Upper lobe of right lung (tissue), 1 donor: ENCODE results near the gene FOXP1. TPM values are rescaled to one million over a fixed set of nuclear protein-coding genes. Genes with fewer than 3 reads are reported as not detected.

ENCODE experiments used
- ATAC-seq: fragments of 200-7000 bp; cut with Tn5 transposase; one replicate; pipeline ENCODE4 v1.9.1; 2020; ENCODE audit warnings: mild to moderate bottlenecking, moderate library complexity
- DNase-seq: peaks from one replicate; pipeline ENCODE4 v3.0.0-alpha.2; 2020
- H3K27ac ChIP-seq: fragments of 200-600 bp; one replicate; pipeline ENCODE4 v1.8.0; 2022
- H3K27me3 ChIP-seq: fragments of 200-600 bp; one replicate; pipeline ENCODE4 v1.8.0; 2022; ENCODE audit warnings: mild to moderate bottlenecking
- H3K36me3 ChIP-seq: fragments of 200-600 bp; one replicate; pipeline ENCODE4 v1.8.0; 2022
- H3K4me1 ChIP-seq: fragments of 200-600 bp; one replicate; pipeline ENCODE4 v1.8.0; 2022
- H3K4me3 ChIP-seq: fragments of 200-600 bp; one replicate; pipeline ENCODE4 v1.8.0; 2022; ENCODE audit warnings: mild to moderate bottlenecking
- H3K9me3 ChIP-seq: fragments of 200-600 bp; one replicate; pipeline ENCODE4 v1.8.0; 2022
- intact Hi-C: fragments of 100-400 bp; cut with DNase I; formaldehyde crosslinking; loops from one replicate; pipeline ENCODE4 v1.11.0; 2022
- total RNA-seq: library from RNA; stranded (reverse); fragmentation: NEBNext Ultra II Directional; extraction: Animal tissue kit (Norgen Biotek cat#: 25700); gene quantifications from one replicate; pipeline ENCODE4 v1.2.1, GENCODE V29; 2021
- TF ChIP-seq, protein P1 (sequence below): fragments of 200-600 bp; IDR thresholded peaks from one replicate; pipeline ENCODE4 v1.8.0; 2022; ENCODE audit warnings: antibody characterized with exemption
- donor health status: DM: no; HTN: yes; CAD: no; lungs with severe emphysema.

The FOXP1 gene
- total RNA-seq, 1 donor from 2014 or later, result 140 TPM

GRCh38 chr3:71447197-71447596 is 136.3 kb downstream of the FOXP1 start:
- H3K4me3 ChIP-seq, result no peak overlapping the region
- H3K4me1 ChIP-seq, result peaks cover 54% of the 10 kb centered on the region
- H3K36me3 ChIP-seq, result no peaks in the 10 kb centered on the region
- no peaks in the 10 kb centered on the region for H3K27me3 ChIP-seq
- TF ChIP-seq, protein P1, sequence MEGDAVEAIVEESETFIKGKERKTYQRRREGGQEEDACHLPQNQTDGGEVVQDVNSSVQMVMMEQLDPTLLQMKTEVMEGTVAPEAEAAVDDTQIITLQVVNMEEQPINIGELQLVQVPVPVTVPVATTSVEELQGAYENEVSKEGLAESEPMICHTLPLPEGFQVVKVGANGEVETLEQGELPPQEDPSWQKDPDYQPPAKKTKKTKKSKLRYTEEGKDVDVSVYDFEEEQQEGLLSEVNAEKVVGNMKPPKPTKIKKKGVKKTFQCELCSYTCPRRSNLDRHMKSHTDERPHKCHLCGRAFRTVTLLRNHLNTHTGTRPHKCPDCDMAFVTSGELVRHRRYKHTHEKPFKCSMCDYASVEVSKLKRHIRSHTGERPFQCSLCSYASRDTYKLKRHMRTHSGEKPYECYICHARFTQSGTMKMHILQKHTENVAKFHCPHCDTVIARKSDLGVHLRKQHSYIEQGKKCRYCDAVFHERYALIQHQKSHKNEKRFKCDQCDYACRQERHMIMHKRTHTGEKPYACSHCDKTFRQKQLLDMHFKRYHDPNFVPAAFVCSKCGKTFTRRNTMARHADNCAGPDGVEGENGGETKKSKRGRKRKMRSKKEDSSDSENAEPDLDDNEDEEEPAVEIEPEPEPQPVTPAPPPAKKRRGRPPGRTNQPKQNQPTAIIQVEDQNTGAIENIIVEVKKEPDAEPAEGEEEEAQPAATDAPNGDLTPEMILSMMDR, result no peak
- no peak overlapping the region for H3K27ac ChIP-seq
- ATAC-seq, result no peak
- DNase-seq, result no peak
- H3K9me3 ChIP-seq, result no peaks in the 10 kb centered on the region
- intact Hi-C loops, result no loop called here

- DNase-seq (no peak), ATAC-seq (no peak)
- H3K4me1 ChIP-seq, result peaks cover 58% of the 10 kb centered on the region
- H3K27me3 ChIP-seq, result no peaks in the 10 kb centered on the region
- no peak overlapping the region for H3K4me3 ChIP-seq
- no peaks in the 10 kb centered on the region for H3K9me3 ChIP-seq
- TF ChIP-seq, protein P1, result no peak
- no peak overlapping the region for H3K27ac ChIP-seq
- H3K36me3 ChIP-seq, result no peaks in the 10 kb centered on the region
- intact Hi-C loops, result no loop called here
Observed at GRCh38 chr3:71446734-71447133, 136.8 kb downstream of the FOXP1 start.

GRCh38 chr3:71446260-71446659 is 137.3 kb downstream of the FOXP1 start:
- Histone ChIP-seq H3K36me3 (no peaks in the 10 kb centered on the region), H3K27me3 (no peaks in the 10 kb centered on the region), H3K4me1 (peaks cover 58% of the 10 kb centered on the region), H3K9me3 (no peaks in the 10 kb centered on the region), H3K27ac (peak overlapping the region; percentile 24), H3K4me3 (no peak overlapping the region)
- intact Hi-C loops, result no loop called here
- TF ChIP-seq, protein P1, result no peak
- no peak for ATAC-seq
- DNase-seq, result no peak

- Histone ChIP-seq H3K9me3 (no peaks in the 10 kb centered on the region), H3K27me3 (no peaks in the 10 kb centered on the region), H3K36me3 (no peaks in the 10 kb centered on the region), H3K4me1 (peaks cover 63% of the 10 kb centered on the region), H3K27ac (peak overlapping the region; percentile 84), H3K4me3 (no peak overlapping the region)
- intact Hi-C loops, result no loop called here
- ATAC-seq (no peak), DNase-seq (no peak)
- TF ChIP-seq, protein P1, result no peak
Observed at GRCh38 chr3:71444861-71445259, 138.7 kb downstream of the FOXP1 start.

DNA sequence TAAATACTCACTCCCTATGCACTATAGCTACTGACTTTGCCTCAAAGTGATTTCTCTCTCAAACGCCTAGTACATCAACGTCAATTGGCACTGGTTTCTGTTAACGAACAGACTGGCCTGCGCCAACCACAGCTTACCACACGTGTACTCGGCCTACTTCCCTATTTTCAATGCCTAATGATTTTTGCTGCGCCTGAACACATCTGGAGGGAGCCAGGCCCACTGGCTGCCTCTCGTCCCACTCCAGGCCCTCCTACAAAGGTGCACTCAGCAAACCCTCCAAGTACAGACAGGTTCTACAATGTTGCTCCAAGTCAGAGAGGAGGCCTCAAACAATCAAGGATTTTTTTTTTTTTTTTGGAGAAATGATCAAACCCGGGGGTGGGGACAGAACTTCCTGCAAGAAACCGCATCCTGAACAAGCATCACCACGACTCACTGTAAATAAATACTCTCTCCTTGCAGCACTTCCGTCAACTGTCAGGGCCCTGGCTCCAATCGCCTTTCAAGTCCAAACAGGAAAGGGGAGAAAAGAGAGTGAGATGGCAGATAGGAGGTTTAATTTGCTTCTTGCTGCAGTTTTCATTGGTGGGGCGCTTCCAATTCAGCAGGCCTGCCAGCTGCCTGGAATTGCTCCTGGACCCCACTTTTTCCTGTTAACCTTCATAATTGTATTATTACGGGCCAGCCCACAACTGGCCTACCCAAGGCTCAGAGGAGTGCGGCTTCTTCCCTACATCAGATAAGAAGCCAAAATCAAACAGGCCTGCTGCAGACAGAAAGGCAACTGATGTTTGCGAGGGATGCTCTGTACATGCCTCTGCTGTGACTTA is 139.3 kb downstream of the FOXP1 start:
- TF ChIP-seq, protein P1, result no peak
- H3K4me1 ChIP-seq, result peaks cover 63% of the 10 kb centered on the region
- H3K36me3 ChIP-seq, result no peaks in the 10 kb centered on the region
- H3K9me3 ChIP-seq, result no peaks in the 10 kb centered on the region
- H3K27me3 ChIP-seq, result no peaks in the 10 kb centered on the region
- intact Hi-C loops, result no loop called here
- H3K4me3 ChIP-seq, result no peak overlapping the region
- DNase-seq, result peak; percentile 77
- peak overlapping the region; percentile 84 for H3K27ac ChIP-seq
- ATAC-seq, result peak; percentile 84
